ENCODE results near the gene MAP3K14.
A peak's percentile ranks its signal among the peaks of the same experiment; 100 is the strongest.
"Not testable (repeated sequence)": the region's sequence is repeated elsewhere in the genome, so short reads cannot be mapped to it uniquely, and the experiment has no call there.

The MAP3K14 gene

GRCh38 chr17:45258981-45259380, 57.8 kb downstream of the MAP3K14 start:
- DNase-seq (ENCODE audit: low spot score): no peak

- no peak for DNase-seq (ENCODE audit: low spot score)
Observed at GRCh38 chr17:45257115-45257514, 59.7 kb downstream of the MAP3K14 start.

- no peak for DNase-seq (ENCODE audit: low spot score)
Observed at GRCh38 chr17:45256114-45256966, 60.5 kb downstream of the MAP3K14 start.

GRCh38 chr17:45255358-45255757, 61.5 kb downstream of the MAP3K14 start:
- DNase-seq (ENCODE audit: low spot score): no peak

- DNase-seq (ENCODE audit: low spot score): no peak
Observed at GRCh38 chr17:45253879-45254278, 62.9 kb downstream of the MAP3K14 start.

- not testable (repeated sequence) for DNase-seq (ENCODE audit: low spot score)
Observed at GRCh38 chr17:45253237-45253636, 63.6 kb downstream of the MAP3K14 start.

GRCh38 chr17:45251931-45252330, 64.9 kb downstream of the MAP3K14 start:
- no peak for DNase-seq (ENCODE audit: low spot score)

GRCh38 chr17:45248132-45248957, 68.5 kb downstream of the MAP3K14 start:
- DNase-seq (ENCODE audit: low spot score): no peak

- DNase-seq (ENCODE audit: low spot score): peak; percentile 60
Observed at GRCh38 chr17:45247429-45248131, 69.2 kb downstream of the MAP3K14 start.

- DNase-seq (ENCODE audit: low spot score): no peak
Observed at GRCh38 chr17:45246861-45247428, 69.9 kb downstream of the MAP3K14 start.

- DNase-seq (ENCODE audit: low spot score): no peak
Observed at GRCh38 chr17:45246338-45246737, 70.5 kb downstream of the MAP3K14 start.

- no peak for DNase-seq (ENCODE audit: low spot score)
Observed at GRCh38 chr17:45244725-45245656, 71.8 kb downstream of the MAP3K14 start.

GRCh38 chr17:45243750-45244149, 73.1 kb downstream of the MAP3K14 start:
- no peak for DNase-seq (ENCODE audit: low spot score)

- DNase-seq (ENCODE audit: low spot score): no peak
Observed at GRCh38 chr17:45242029-45242414, 74.8 kb downstream of the MAP3K14 start.

- no peak for DNase-seq (ENCODE audit: low spot score)
Observed at GRCh38 chr17:45241328-45242028, 75.3 kb downstream of the MAP3K14 start.

GRCh38 chr17:45240905-45241327, 75.9 kb downstream of the MAP3K14 start:
- DNase-seq (ENCODE audit: low spot score): no peak

- no peak for DNase-seq (ENCODE audit: low spot score)
Observed at GRCh38 chr17:45238155-45238774, 78.6 kb downstream of the MAP3K14 start.

- DNase-seq (ENCODE audit: low spot score): no peak
Observed at GRCh38 chr17:45237686-45238085, 79.1 kb downstream of the MAP3K14 start.

GRCh38 chr17:45236282-45236606, 80.6 kb downstream of the MAP3K14 start:
- no peak for DNase-seq (ENCODE audit: low spot score)
